Neural progenitor cell (in vitro differentiated cells): ENCODE data around the gene ZSWIM6.

Source experiments
- CTCF ChIP-seq: fragments of 200-600 bp; sonication (generic); IDR thresholded peaks from 2 replicates; pipeline ENCODE4 v1.5.1; 2017; ENCODE audit warnings: antibody characterized with exemption, mild to moderate bottlenecking
- EZH2 ChIP-seq: fragments of 200-600 bp; sonication (generic); IDR thresholded peaks from 2 replicates; pipeline ENCODE4 v1.6.1; 2017; ENCODE audit warnings: antibody characterized with exemption, mild to moderate bottlenecking, moderate library complexity

GRCh38 chr5:61412361-61412760 is 80.3 kb downstream of the ZSWIM6 start:
- TF ChIP-seq CTCF, result no peak
- no peak for TF ChIP-seq EZH2
